ENCODE results near the gene GTF2A1L. TPM values are rescaled to one million over a fixed set of nuclear protein-coding genes. Genes with fewer than 3 reads are reported as not detected.
"Not testable (repeated sequence)": the region's sequence is repeated elsewhere in the genome, so short reads cannot be mapped to it uniquely, and the experiment has no call there.

GTF2A1L gene
- total RNA-seq, 1 donor from 2014 or later: not detected

DNA sequence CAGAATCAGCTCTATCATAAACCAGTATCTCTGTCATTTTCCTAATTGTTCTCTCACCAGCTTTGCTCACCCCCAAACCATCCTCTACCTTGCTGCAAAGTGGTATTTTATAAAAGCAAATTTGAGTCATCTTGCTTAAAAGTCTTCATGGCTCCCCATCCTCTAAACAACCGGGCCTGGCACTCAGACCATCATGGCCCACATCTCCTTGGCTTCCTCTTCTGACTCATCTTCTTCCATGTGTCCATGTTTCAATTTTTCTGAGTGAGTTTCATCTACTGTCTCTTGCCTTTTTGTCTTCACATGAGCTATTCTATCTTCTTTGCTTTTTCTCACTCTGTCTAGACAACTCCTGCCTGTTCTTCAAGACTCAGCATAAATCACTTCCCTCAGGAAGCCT, 79.2 kb downstream of the GTF2A1L start:
- DNase-seq (ENCODE audit: low spot score): no peak

DNA sequence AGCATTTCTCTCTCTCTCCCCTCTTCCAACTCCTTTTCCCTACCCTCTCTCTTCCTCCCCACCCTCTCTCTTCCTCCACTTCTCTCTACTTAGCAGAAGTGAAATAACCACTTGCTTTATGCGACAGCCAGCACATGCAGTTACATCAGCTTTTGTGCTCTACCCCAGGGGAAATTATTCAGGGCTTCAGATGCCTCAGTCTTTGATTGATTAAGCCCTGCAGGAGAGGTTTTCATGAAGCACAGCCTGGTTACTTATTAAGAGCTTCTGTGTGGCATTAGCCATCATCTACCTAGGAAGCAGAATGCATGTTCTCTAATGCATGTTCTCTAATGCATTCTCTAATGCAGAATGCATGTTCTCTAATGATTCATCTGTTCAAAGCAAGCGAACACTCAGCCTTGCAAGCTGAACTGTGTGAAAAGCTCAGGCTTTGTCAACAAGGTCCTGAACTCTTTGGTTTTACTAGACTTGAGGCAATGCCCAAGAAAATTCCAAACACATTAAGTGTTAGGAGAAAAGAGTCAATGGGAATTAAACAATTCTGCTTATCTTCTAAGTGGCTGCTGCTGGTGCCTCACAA, 81.8 kb downstream of the GTF2A1L start:
- DNase-seq (ENCODE audit: low spot score): no peak

DNA sequence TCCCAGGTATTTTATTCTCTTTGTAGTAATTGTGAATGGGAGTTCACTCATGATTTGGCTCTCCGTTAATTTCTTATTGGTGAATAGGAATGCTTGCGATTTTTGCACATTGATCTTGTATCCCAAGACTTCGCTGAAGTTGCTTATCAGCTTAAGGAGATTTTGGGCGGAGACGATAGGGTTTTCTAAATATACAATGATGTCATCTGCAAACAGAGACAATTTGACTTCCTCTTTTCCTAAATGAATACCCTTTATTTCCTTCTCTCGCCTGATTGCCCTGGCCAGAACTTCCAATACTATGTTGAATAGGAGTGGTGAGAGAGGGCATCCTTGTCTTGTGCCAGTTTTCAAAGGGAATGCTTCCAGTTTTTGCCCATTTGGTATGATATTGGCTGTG, 86.0 kb downstream of the GTF2A1L start:
- not testable (repeated sequence) for DNase-seq (ENCODE audit: low spot score)

DNA sequence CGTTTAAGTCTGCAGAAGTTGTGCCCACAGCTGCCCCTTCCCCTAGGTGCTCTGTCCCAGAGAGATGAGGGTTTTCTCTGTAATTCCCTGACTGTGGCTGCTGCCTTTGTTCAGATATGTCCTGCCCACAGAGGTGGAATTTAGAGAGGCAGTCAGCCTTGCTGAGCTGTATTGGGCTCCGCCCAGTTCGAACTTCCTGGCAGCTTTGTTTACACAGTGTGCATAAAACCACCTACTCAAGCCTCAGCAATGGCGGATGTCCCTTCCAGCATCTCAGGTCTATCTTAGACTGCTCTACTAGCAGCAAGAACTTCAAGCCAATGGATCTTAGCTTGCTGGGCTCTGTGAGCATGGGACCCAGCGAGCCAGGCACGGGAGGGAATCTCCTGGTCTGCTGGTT, 89.8 kb downstream of the GTF2A1L start:
- DNase-seq (ENCODE audit: low spot score): no peak

DNA sequence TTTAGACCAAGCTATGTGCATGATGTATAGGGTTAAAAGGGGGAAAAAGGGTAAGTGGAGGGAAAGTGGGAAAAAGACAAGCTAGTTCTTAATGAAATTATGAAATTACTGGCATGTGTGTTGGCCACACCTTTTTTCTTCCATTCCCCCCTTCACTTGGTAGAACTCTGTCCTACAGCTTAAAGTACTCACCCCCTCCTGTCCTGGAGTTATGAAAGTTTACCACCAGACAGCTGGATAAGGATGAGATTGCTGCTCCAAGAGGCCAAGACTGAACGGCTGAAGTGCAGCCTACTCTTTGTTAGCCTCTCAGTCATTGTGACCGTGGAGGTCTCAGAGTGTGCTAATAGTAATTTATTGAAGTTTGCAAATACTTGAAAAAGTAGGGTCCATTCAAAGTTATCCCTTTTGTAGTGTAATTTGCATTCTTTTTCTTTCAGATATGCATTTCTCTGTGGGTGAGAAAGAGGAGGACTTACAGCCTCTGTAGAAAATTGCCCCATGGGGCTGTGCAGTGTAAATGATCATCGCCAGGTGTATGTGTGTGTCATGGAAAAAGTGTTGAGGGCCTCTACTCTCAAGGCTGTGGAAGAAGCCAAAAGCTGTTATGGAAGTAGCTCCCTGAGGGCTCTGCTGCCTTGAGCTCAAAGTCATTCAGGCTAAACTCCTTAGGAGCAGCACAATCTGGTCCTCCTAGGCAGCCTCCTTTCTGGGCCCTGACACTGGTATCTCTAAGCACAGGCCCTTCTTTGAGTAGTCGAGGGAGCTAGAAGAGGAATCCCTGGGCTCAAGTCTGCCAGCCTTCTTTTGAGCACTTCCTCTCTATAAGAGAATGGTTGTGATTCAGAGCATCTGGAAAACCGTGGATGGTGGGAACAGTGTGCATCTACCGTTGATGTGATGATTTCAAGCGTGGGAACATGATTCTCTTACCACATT, 91.7 kb downstream of the GTF2A1L start:
- no peak for DNase-seq (ENCODE audit: low spot score)

DNA sequence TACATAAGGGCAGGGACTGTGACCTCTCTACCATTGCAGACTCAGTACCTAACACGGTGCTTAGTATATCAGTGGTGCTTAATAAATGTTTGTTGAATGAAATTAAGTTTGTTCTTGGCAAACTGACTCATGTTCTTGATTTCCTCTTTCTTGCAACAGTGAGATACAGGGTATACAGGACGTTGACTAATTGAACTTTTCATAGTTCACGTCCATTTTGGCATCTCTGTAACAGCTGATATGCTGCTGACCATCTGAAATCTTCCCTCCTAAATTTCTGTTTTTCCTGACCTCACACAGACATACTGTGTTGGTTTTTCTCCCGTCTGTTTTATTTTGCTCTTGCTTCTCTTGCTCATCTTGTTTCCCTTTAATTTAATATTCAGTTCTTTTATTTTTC, 93.7 kb downstream of the GTF2A1L start:
- DNase-seq (ENCODE audit: low spot score): no peak

DNA sequence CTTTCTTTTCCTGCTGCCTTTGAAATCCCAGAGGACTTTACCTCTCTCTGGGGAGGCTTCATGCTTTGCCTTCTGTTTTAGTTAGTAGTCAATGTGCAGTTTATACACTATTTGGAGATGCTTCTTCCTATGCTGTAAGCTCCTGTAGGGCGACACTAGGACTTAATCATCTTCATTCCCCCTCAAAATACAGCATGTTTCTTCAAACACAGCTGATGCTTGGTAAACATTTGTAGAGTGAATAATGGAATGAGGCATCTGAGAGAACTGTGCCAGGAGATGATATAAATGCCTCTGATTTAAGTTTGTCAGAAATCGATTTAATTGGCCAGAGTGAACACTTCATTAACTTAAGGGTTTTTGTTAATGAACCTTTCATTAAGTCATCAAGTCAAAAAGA, 94.5 kb downstream of the GTF2A1L start:
- DNase-seq (ENCODE audit: low spot score): no peak

DNA sequence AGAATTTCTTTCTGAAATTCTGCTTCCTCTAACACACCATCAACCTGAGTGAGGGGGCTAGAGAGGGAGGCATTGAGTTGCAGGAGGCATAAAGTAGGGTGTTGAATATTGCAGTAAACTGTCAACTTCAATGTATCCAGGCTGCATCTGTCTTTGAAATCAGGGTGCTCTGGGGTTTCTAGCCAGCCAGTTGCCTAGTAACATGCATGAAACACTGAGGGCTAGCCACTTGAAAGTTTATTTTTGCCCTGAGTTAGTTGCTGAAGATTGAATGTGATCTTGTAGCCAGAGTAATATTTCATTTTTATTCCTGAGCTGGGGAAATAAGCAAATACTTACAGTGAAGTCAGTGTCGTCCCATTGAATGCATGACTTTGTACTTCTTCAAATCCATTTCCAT, 96.0 kb downstream of the GTF2A1L start:
- no peak for DNase-seq (ENCODE audit: low spot score)

DNA sequence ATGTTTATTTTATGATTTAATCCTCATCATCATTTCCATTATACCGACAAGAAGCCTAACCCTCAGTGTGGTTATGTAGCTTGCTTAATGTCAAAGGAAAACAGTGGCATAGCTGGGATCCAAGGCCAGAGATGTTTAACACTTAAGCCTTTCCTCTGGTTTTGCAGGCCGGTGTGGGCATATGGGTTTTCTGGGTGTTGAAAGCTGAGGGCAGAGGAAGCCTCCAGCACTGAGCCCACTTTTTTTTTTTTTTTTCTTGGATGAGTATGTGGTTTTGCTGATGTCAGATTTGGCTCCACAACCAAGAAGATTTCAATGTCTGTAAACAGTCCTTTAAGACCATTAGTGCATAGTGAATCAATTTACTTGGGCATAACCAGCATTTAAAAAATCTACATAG, 96.6 kb downstream of the GTF2A1L start:
- no peak for DNase-seq (ENCODE audit: low spot score)

DNA sequence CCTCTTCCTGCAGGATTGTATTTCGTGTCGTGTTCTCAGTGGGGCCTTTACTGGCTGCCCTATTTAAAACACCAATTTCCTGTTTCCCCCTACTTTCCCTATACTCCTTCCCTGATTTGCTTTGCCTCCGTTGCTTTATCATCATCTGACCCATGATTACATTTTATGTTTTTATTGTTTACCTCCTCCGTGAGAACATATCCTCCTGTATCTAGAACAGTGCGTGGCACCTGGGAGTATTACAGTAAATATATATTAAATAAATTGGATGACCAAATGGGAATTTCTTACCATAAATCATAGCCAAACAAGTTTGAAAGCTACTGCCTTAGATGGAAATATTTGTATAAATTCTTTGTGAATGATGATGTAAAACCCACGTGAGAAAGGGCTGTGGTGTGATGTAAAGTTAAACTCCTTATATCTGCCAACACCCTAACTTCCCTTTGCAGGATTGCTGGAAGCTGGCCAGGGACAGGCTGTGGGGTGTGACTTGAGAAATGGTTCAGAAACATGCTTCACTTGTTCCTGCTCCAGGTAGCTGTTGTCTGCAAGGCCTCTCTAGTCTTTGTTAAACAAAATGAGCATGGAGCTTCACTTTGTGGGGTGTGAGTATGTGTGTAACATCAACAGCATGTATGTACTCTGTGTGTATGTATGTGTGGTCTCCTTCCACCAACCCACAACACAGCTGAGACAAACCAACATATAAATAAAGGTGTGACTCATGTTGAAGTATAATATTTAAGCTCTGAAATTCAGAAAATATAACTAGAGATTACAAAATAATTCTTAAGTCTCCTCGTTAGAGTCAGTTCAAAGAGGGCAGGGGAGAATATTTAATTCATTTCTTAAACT, 97.6 kb downstream of the GTF2A1L start:
- no peak for DNase-seq (ENCODE audit: low spot score)

DNA sequence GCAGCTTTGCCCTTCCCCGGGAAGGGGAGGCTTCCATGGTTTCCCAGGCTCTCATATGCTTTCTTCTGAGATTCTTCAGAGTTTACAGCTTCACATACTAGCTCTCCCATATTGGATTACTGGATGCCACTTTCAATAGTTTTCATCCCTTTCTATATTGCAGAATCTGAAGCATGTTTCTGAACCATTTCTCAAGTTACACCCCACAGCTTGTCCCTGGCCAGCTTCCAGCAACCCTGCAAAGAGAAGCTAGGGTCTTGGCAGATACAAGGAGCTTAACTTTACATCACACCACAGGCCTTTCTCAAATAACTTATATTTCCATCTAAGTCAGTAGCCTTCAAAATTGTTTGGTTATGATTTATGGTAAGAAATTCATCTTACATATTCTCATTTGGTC, 98.3 kb downstream of the GTF2A1L start:
- no peak for DNase-seq (ENCODE audit: low spot score)

DNA sequence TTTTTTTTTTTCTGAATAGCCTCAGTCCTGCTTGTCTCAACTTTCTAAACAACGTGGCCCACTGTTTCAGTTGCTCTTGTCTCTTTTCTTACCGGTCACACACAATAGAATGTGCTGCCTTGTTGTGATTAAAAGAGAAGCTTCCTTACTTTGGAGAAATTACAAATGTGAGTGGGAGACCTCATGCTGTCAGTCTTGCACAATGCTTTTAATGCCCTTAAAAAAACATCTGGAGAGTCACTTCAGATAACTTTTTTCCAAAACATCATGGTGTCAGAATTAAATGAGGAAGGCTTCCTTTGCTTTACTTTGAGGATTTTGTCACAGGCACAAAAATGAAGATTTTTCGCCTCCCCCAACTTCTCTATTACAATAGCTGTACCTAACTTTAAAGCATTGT, 100.2 kb downstream of the GTF2A1L start:
- DNase-seq (ENCODE audit: low spot score): no peak

DNA sequence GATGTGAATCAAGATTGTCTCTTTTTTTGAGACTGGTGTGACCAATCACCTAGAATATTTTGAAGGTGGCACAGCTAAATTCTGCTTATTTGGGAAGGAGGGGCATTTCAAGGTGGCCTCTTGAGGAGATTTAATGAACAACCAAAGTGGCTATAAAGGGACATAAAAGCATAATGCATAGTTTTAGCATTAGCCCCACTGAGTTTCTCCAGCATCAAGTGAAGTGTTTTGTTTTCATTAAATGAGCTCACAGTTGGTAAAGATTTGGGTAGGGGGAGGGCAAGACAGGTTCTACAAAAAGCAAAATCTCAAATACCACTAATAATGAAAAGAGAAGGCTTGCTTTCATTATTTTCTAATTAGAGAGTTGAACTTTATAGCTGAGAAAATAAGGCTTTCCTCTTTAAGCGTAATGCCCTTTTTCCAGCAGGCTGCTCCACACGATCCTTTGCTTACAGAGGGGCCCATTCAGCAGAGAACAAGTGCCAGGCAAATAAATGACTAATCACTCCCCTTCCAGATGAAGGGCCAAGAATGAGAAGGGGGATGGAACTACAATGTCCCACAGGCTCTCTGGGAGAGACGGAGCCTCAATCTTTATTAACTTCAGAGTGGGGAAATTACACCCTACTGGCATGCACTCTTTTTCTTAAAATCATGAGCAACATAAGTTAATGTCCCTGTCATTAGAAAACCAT, 102.0 kb downstream of the GTF2A1L start:
- DNase-seq (ENCODE audit: low spot score): no peak

DNA sequence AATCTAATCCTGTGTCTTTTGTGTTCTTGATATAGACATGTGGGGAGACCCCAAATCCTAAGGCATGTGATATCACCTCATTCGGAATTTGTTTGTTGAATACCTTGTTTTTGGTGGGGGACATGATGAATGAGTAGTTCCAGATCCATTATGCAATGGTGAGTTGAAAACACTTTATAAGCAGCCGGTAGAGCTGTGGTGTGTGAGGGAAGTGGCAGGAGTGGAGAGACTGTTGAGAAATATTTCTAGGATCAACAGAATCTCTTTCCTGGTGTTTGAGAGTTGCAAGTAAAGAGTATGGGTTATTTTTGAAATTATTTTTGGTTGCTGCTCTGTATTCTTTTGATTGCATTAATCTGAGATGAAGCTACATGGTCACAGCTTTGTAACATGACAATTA, 103.5 kb downstream of the GTF2A1L start:
- DNase-seq (ENCODE audit: low spot score): no peak

DNA sequence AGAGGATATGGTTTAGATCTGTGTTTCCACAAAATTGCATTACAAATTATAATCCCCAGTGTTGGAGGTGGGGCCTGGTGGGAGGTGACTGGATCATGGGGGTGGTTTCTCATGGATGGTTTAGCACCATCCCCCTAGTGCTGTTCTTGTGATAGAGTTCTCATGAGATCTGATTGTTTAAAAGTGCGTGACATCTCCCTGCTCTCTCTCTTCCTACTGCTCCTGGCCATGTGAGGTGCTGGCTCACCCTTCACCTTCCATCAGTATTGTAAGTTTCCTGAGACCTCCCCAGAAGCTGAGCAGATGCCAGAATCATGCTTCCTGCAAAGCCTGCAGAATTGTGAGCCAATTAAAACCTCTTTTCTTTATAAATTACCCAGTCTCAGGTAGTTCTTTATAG, 104.7 kb downstream of the GTF2A1L start:
- DNase-seq (ENCODE audit: low spot score): no peak

DNA sequence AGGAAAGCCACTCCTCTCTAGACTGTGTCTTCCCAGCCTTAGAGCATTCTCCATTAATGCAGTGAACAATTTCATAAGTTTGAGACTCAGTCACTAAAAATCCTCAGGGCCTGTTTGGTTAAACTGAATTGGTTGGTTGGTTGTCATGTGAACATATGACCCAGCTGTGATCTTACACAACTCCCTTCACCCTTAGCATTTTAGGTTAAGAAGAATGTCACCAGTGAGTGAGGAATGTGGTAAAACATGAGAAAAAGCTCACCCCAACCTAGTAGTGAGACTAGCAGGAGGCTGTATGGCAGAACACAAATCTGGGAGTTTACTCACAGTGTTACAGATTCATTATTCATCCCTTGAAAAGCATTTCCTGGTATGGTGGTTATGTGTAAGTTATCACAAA, 105.5 kb downstream of the GTF2A1L start:
- no peak for DNase-seq (ENCODE audit: low spot score)

DNA sequence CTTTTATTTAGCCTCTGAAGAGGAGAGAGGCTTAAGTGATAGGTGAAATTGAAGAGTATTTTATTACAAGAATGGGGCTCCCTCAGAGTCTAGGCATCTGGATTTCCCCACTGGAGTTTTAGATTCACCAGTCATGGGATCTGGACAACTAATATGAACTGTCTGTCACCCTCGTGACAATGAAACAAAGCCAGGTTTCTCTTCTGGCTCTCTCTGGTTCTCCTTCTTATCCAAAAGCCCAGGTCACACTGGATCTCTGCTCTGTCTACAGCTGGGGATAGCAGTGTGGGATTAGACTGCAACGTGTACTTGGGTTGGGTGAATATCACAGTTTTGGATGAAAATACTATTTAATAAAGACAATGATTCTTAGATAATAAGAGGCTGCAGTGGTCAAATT, 106.6 kb downstream of the GTF2A1L start:
- no peak for DNase-seq (ENCODE audit: low spot score)

DNA sequence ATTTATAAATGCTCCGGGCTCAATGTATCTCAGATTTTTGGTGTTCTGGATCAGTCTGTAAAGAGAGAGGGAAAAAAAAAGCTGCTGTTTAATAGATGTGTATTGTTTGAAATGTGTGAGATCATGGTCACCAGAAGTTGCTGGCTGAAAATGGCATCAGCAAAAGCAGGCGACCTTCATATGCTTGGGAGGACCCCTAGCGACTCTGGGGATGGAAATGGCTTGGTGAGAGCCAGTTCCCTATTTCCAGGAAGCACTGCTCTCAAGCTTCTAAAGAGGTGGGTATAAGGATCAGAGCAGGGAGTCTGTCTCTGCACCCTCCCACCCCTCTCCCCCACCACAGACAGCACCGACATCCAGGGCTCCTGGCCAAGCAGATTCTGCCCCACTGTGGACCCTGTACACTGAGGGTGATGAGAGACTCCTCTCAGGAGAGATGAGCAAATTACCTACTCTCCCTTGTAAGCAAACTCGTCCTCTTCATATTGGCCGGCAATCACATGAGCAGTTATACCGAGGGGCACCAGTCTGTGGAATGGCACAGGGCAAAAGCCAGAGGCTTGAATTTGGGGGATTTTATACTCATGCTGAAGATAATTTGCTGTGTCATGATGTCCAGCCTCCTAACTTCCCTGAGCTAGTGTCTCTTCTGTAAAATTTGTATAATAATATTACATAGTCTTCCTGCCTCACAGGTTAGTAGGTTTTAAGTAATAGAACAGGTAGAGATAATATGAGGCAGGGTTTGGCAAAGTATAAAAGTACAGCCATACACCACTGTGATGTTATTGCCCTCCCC, 108.2 kb downstream of the GTF2A1L start:
- no peak for DNase-seq (ENCODE audit: low spot score)

DNA sequence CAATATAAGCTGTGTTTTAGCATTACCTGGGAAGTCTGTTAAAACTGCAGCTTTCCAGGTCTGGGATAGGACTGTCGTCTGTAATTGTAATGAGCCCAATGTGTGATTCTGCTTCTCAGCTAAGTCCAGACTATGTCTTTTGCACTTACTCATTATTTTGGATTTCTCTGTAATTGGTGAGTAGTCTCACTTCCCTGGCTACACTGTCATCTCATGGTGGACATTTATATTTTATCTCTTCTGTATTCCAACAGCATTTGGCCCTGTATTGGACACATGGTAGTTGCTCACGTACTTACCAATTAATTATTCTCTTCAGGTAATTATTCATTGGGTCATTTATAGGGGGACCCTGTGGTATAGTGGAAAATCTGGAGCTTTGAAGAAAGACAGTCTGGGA, 109.9 kb downstream of the GTF2A1L start:
- DNase-seq (ENCODE audit: low spot score): no peak

DNA sequence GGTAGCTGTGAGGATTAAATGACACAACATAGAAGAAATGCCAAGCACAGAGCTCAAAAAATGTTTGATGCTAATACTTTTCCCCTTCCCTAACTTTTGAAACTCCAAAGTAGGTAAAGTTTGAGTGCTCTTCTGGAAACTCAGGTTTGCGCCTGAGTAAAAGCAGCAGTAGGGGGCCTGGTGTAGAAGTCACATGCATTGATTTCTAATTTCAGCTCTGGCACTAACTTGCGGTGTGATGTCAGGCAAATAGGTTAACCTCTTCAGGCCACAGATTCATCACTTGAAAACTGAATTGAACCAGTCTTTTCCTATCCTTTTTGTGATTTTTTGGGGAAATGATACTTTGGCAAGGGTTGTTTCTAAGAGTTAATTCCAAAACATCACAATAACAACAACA, 110.6 kb downstream of the GTF2A1L start:
- DNase-seq (ENCODE audit: low spot score): no peak

DNA sequence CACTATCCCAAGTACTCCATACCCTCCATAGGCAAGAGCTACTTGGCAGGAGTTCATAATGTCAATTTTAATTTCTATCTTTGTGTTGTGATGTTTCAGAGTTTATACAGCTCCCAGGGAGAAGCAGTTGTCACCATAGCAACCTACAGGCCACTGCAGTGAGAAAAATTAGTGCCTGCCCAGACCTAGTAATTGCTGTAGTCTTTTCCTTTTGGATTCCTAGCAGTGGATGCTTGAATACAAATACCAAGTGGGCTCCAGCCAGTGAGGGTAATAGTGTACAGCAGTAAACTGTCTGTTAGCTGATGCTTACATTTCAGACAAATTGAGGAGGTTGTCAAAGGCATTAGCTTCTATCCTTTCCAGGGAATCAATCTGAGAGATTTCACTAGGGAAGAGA, 111.2 kb downstream of the GTF2A1L start:
- no peak for DNase-seq (ENCODE audit: low spot score)

All from mesenteric fat pad (tissue), 1 donor.